ENCODE results near the gene ADAMTS17. TPM values are rescaled to one million over a fixed set of nuclear protein-coding genes. Genes with fewer than 3 reads are reported as not detected.

ADAMTS17 gene
- total and polyA plus RNA-seq, 9 of the 15 experiments (the other 6 are each of a cell fraction or from before 2014, with no cell fraction given) = 0.01 to 0.14 (median 0.07) TPM; not detected in 6

DNA sequence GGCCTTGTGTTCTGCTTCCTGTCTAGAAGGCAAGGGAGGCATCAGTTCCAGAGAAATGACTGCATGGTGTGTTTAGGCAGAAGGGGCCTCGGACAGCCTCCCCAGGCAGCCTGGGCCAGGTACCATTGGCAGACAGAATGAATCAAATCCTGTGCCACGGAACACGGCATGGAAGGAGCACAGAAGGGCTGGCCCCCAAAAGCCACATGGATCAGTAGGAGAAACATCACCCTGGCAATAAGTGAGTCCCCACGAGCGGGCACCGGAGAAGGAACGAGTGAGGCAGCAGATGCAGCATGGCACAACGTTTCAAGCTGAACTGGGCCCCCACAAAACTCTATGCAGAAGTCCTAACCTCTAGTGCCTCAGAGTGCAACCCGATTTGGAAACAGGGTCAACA lies 223.2 kb downstream of the ADAMTS17 start:
- no peaks in the 10 kb centered on the region for H3K9me3 ChIP-seq (replicated peaks; ENCODE audit: control insufficient read depth, insufficient read depth, low read depth, low read length)
- no peaks in the 10 kb centered on the region for H4K20me1 ChIP-seq (replicated peaks; ENCODE audit: control insufficient read depth, insufficient read depth, low read length)
- no peaks in the 10 kb centered on the region for H3K9me1 ChIP-seq (ENCODE audit: control insufficient read depth, insufficient read depth, low read length)
- FAIRE-seq (no peak), ATAC-seq (no peak), DNase-seq (ENCODE audit: extremely low read depth in 1 of 4, low spot score in 3 of 4) (no peak)
- no TSS peak for BruUV-seq (replicated peaks)
- no peaks in the 10 kb centered on the region for H3K4me1 ChIP-seq (replicated peaks in 1 of 2; ENCODE audit: control insufficient read depth in 2 of 2, insufficient read depth in 2 of 2, low read length in 2 of 2)
- TF ChIP-seq ARID2 (IDR thresholded peaks at IDR 0.05) (no peak), CREM (IDR thresholded peaks at IDR 0.05; ENCODE audit: low read depth) (no peak)
- TF ChIP-seq, protein P1, sequence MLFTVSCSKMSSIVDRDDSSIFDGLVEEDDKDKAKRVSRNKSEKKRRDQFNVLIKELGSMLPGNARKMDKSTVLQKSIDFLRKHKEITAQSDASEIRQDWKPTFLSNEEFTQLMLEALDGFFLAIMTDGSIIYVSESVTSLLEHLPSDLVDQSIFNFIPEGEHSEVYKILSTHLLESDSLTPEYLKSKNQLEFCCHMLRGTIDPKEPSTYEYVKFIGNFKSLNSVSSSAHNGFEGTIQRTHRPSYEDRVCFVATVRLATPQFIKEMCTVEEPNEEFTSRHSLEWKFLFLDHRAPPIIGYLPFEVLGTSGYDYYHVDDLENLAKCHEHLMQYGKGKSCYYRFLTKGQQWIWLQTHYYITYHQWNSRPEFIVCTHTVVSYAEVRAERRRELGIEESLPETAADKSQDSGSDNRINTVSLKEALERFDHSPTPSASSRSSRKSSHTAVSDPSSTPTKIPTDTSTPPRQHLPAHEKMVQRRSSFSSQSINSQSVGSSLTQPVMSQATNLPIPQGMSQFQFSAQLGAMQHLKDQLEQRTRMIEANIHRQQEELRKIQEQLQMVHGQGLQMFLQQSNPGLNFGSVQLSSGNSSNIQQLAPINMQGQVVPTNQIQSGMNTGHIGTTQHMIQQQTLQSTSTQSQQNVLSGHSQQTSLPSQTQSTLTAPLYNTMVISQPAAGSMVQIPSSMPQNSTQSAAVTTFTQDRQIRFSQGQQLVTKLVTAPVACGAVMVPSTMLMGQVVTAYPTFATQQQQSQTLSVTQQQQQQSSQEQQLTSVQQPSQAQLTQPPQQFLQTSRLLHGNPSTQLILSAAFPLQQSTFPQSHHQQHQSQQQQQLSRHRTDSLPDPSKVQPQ (CRISPR knock-in tag; IDR thresholded peaks at IDR 0.05; ENCODE audit: borderline replicate concordance) = no peak
- H3K27me3 ChIP-seq (ENCODE audit: control insufficient read depth in 2 of 2, insufficient read depth in 2 of 2, low read length in 2 of 2) = peaks cover 17 to 38% of the 10 kb centered on the region in 2 experiments; a peak in 4 of 5 replicates
- CTCF ChIA-PET (ENCODE audit: low intra/inter-chr PET ratio) = no interaction called here
- POLR2A ChIA-PET = no interaction called here
- no peaks in the 10 kb centered on the region for H3K36me3 ChIP-seq (ENCODE audit: control insufficient read depth, insufficient read depth, low read length)
- no peaks in the 10 kb centered on the region for H3K79me2 ChIP-seq (ENCODE audit: control insufficient read depth, insufficient read depth, low read length)
- in situ Hi-C loops (cut with MboI) (no loop called here), intact Hi-C loops (cut with micrococcal nuclease) (no loop called here)
- under 1% methylated on average over 9 of the region's 9 CpGs for WGBS (ENCODE audit: insufficient coverage, low coverage, missing lambda C conversion rate)
- no peak overlapping the region for H3K9ac ChIP-seq (ENCODE audit: insufficient read depth in 1 of 2, low read depth in 2 of 2, low read length in 2 of 2)
- no peak overlapping the region for H3K4me2 ChIP-seq (ENCODE audit: insufficient read depth, low read length)
- H3K4me3 ChIP-seq = no peak overlapping the region
- no peak overlapping the region for H3K27ac ChIP-seq (ENCODE audit: extremely low read depth, low read depth, low read length)
- no peak overlapping the region for H2AFZ ChIP-seq (ENCODE audit: low read depth, low read length)
